Naive B cell (primary cell): ENCODE measurements around the gene SH3PXD2A. TPM values are rescaled to one million over a fixed set of nuclear protein-coding genes. Genes with fewer than 3 reads are reported as not detected.

ENCODE experiments used
- ATAC-seq, 2 donors: fragments of 150-1000 bp; cut with Tn5 transposase; 2 replicates each; pipeline ENCODE4 v1.10.0; 2021; ENCODE audit warnings: low read depth in 2 of 2, mild to moderate bottlenecking in 2 of 2, moderate library complexity in 2 of 2
- DNase-seq: peaks from one replicate; pipeline ENCODE4 v3.0.0; 2022
- H3K27ac Mint-ChIP-seq, 6 donors: one replicate each; pipeline ENCODE4 v1.8.0; 2020 to 2022; ENCODE audit warnings: mild to moderate bottlenecking in 6 of 6, mixed read lengths in 6 of 6, moderate library complexity in 5 of 6, inconsistent platforms in 2 of 6
- H3K27me3 Mint-ChIP-seq, 3 donors: one replicate each; pipeline ENCODE4 v1.8.0; 2021 to 2022; ENCODE audit warnings: mixed read lengths in 3 of 3, mild to moderate bottlenecking in 1 of 3
- H3K36me3 Mint-ChIP-seq, 2 donors: one replicate each; pipeline ENCODE4 v1.8.0; 2020 to 2022; ENCODE audit warnings: mixed read lengths in 2 of 2, inconsistent platforms in 1 of 2, mild to moderate bottlenecking in 1 of 2
- H3K4me1 Mint-ChIP-seq, 3 donors: one replicate each; pipeline ENCODE4 v1.8.0; 2020 to 2022; ENCODE audit warnings: mixed read lengths in 3 of 3, inconsistent platforms in 1 of 3, mild to moderate bottlenecking in 1 of 3, moderate library complexity in 1 of 3
- H3K4me3 Mint-ChIP-seq, 8 donors: one replicate each; pipeline ENCODE4 v1.8.0; 2020 to 2022; ENCODE audit warnings: mild to moderate bottlenecking in 8 of 8, mixed read lengths in 8 of 8, moderate library complexity in 8 of 8, inconsistent platforms in 2 of 8
- H3K9me3 Mint-ChIP-seq, 7 donors: one replicate each; pipeline ENCODE4 v1.8.0; 2020 to 2022; ENCODE audit warnings: mixed read lengths in 7 of 7, mild to moderate bottlenecking in 5 of 7, inconsistent platforms in 2 of 7, moderate library complexity in 1 of 7
- polyA plus RNA-seq, 6 donors: library from polyadenylated mRNA; unstranded; fragments of 300-500 nt; fragmentation: Illumina TruSeq; gene quantifications; one replicate each; pipeline ENCODE4 v1.2.3, GENCODE V29; 2021; ENCODE audit warnings: low read depth in 6 of 6

SH3PXD2A gene
- polyA plus RNA-seq, 6 donors from 2014 or later, result 0.47 to 1.4 (median 0.72) TPM; not detected in 1

- ATAC-seq (no peak), DNase-seq (no peak)
- Mint-ChIP-seq H3K4me3 (peak overlapping the region in 2 of 8 donors; percentile 20 to 50), H3K4me1 (peaks cover 18 to 29% (median 20%) of the 10 kb centered on the region in 3 donors), H3K36me3 (no peaks in the 10 kb centered on the region), H3K9me3 (no peaks in the 10 kb centered on the region), H3K27me3 (no peaks in the 10 kb centered on the region), H3K27ac (peak overlapping the region; percentile 96 to 100 (median 97))
Observed at GRCh38 chr10:103676058-103676785, 179.2 kb downstream of the SH3PXD2A start.

DNA sequence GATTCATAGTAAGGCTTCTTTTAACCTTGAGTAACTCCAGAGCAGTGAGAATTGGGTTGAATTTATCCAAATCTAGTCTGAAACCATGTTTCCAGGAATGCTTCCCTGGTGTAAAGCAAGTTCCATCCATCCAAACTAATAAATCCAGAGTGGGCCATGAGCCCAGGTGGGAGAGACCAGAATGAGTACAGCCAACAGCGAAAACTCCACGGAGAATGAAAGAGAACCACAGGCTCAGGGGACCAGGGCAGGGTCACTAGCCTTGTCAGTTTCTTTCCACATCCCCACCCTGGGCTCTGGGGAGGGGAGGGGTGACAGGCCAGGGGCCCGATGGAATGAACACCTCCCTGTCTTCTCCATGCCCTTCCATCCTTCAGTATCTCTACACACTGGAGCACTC is 181.8 kb downstream of the SH3PXD2A start:
- no peaks in the 10 kb centered on the region for H3K27me3 Mint-ChIP-seq
- ATAC-seq, result no peak
- H3K36me3 Mint-ChIP-seq, result no peaks in the 10 kb centered on the region
- peak overlapping the region; percentile 54 to 97 (median 78) for H3K27ac Mint-ChIP-seq
- peaks cover 16 to 26% (median 17%) of the 10 kb centered on the region in 3 donors for H3K4me1 Mint-ChIP-seq
- DNase-seq, result no peak
- H3K4me3 Mint-ChIP-seq, result no peak overlapping the region
- H3K9me3 Mint-ChIP-seq, result no peaks in the 10 kb centered on the region

GRCh38 chr10:103672345-103672744 is 183.0 kb downstream of the SH3PXD2A start:
- Mint-ChIP-seq H3K9me3 (no peaks in the 10 kb centered on the region), H3K4me1 (peaks cover 10 to 22% (median 11%) of the 10 kb centered on the region in 3 donors), H3K4me3 (no peak overlapping the region), H3K36me3 (no peaks in the 10 kb centered on the region), H3K27ac (peak overlapping the region in 3 of 6 donors; percentile 43 to 78 (median 56)), H3K27me3 (no peaks in the 10 kb centered on the region)
- no peak for ATAC-seq
- no peak for DNase-seq

DNA sequence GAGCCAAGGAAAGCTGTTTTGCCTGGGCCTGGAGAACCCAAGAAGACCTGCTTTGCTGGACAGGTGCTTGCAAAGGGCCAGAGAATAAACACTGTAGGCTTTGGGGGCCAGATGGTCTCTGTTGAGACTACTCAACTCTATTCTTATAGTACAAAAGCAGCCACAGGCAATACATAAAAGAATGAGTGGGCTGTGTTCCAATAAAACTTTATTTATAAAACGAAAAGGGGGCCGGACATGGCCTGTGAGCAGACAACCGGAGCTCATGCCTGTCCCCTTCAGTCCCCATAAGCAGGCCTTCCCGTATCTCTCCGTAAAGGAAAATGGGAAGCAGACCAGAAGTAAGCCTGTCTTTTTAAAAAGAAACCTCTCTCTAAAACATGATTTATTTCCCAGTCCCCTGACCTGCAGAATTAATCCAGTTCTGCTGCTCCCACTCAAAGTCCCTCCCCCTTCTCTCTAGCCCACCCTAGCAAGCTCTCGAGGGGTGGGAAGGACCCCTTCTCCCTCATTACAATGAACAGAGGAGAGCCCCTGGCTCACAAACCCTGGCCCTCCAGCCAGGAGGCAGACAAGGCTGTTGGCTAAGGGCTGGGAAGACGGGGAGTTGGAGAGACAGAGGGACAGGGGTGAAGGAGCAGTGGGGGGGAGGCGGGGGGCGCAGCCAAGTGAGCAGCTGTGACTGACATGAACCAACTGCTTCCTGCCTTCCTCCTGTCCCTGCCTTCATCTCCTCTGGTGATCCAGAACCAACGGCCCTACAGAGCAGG is 184.1 kb downstream of the SH3PXD2A start:
- peak overlapping the region in 2 of 6 donors; percentile 43 to 44 for H3K27ac Mint-ChIP-seq
- DNase-seq (no peak), ATAC-seq (no peak)
- no peaks in the 10 kb centered on the region for H3K9me3 Mint-ChIP-seq
- H3K27me3 Mint-ChIP-seq, result no peaks in the 10 kb centered on the region
- peaks cover 10 to 22% (median 12%) of the 10 kb centered on the region in 3 donors for H3K4me1 Mint-ChIP-seq
- H3K4me3 Mint-ChIP-seq, result peak overlapping the region in 1 of 8 donors; percentile 21
- no peaks in the 10 kb centered on the region for H3K36me3 Mint-ChIP-seq

DNA sequence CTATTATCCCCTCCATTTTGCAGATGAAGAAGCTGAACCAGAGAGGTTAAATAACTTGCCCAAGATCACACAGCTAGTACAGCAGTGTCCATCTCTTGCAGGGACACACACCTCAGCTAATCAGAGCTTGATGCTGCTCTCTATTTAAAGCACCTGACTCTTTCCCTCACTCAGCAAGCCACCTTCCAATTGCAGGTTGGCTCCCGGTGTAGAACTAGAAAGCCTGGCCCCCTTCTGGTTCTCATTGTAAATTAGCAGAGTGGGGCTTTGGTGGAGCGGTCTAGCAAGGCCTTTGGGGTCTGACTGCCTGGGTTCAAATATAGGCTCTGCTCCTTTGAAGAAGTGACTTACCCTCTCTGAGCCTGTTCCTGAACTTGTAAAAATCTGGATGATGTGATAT is 185.4 kb downstream of the SH3PXD2A start:
- Mint-ChIP-seq H3K27ac (peak overlapping the region in 2 of 6 donors; percentile 30 to 69), H3K4me1 (peaks cover 10 to 22% (median 19%) of the 10 kb centered on the region in 3 donors), H3K9me3 (no peaks in the 10 kb centered on the region), H3K36me3 (no peaks in the 10 kb centered on the region), H3K4me3 (peak overlapping the region in 1 of 8 donors; percentile 12), H3K27me3 (no peaks in the 10 kb centered on the region)
- DNase-seq (no peak), ATAC-seq (no peak)

- H3K27me3 Mint-ChIP-seq, result no peaks in the 10 kb centered on the region
- H3K27ac Mint-ChIP-seq, result peak overlapping the region in 3 of 6 donors; percentile 5 to 69 (median 69)
- peaks cover 10 to 24% (median 21%) of the 10 kb centered on the region in 3 donors for H3K4me1 Mint-ChIP-seq
- peak overlapping the region in 5 of 8 donors; percentile 25 to 85 (median 80) for H3K4me3 Mint-ChIP-seq
- no peak for ATAC-seq
- no peaks in the 10 kb centered on the region for H3K36me3 Mint-ChIP-seq
- H3K9me3 Mint-ChIP-seq, result no peaks in the 10 kb centered on the region
- no peak for DNase-seq
Observed at GRCh38 chr10:103669243-103669929, 186.0 kb downstream of the SH3PXD2A start.

GRCh38 chr10:103668351-103669242 is 186.8 kb downstream of the SH3PXD2A start:
- Mint-ChIP-seq H3K27ac (peak overlapping the region; percentile 3 to 92 (median 50)), H3K27me3 (no peaks in the 10 kb centered on the region), H3K36me3 (no peaks in the 10 kb centered on the region), H3K4me3 (peak overlapping the region; percentile 47 to 85 (median 80)), H3K4me1 (peaks cover 10 to 24% (median 21%) of the 10 kb centered on the region in 3 donors), H3K9me3 (no peaks in the 10 kb centered on the region)
- ATAC-seq (peak; percentile 40 to 41), DNase-seq (no peak)

GRCh38 chr10:103667356-103667755 is 188.0 kb downstream of the SH3PXD2A start:
- no peak overlapping the region for H3K4me3 Mint-ChIP-seq
- H3K9me3 Mint-ChIP-seq, result no peaks in the 10 kb centered on the region
- no peaks in the 10 kb centered on the region for H3K36me3 Mint-ChIP-seq
- no peak for ATAC-seq
- H3K4me1 Mint-ChIP-seq, result peaks cover 10 to 33% (median 21%) of the 10 kb centered on the region in 3 donors
- no peak for DNase-seq
- no peaks in the 10 kb centered on the region for H3K27me3 Mint-ChIP-seq
- H3K27ac Mint-ChIP-seq, result peak overlapping the region in 4 of 6 donors; percentile 15 to 62 (median 52)

DNA sequence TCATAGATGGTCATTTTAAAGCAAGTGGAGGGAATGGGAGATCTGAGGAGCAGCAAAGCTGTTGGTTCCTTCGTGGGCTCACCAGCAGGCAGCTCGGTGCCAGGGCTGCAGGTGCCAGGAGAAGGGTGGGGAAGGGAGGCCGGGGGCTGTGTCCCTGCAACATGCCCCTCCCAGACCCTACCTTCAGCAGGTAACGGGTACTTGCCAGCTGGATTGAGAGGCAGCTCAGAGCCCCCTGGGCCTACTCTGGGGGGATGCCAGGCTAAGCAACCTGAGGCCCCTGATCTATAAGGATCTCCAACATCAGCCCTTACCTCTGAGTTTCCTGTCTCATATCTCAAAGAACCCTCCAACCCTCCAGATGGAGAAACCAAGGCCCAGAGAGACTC is 188.6 kb downstream of the SH3PXD2A start:
- no peak for ATAC-seq
- H3K4me1 Mint-ChIP-seq, result peaks cover 10 to 37% (median 21%) of the 10 kb centered on the region in 3 donors
- peak overlapping the region in 1 of 6 donors; percentile 6 for H3K27ac Mint-ChIP-seq
- DNase-seq, result no peak
- H3K4me3 Mint-ChIP-seq, result no peak overlapping the region
- no peaks in the 10 kb centered on the region for H3K36me3 Mint-ChIP-seq
- no peaks in the 10 kb centered on the region for H3K9me3 Mint-ChIP-seq
- H3K27me3 Mint-ChIP-seq, result no peaks in the 10 kb centered on the region

GRCh38 chr10:103666087-103666761 is 189.2 kb downstream of the SH3PXD2A start:
- H3K27ac Mint-ChIP-seq, result peak overlapping the region in 2 of 6 donors; percentile 6 to 79
- ATAC-seq (no peak), DNase-seq (no peak)
- H3K27me3 Mint-ChIP-seq, result no peaks in the 10 kb centered on the region
- peaks cover 10 to 37% (median 21%) of the 10 kb centered on the region in 3 donors for H3K4me1 Mint-ChIP-seq
- H3K9me3 Mint-ChIP-seq, result no peaks in the 10 kb centered on the region
- H3K4me3 Mint-ChIP-seq, result peak overlapping the region in 1 of 8 donors; percentile 39
- H3K36me3 Mint-ChIP-seq, result no peaks in the 10 kb centered on the region

DNA sequence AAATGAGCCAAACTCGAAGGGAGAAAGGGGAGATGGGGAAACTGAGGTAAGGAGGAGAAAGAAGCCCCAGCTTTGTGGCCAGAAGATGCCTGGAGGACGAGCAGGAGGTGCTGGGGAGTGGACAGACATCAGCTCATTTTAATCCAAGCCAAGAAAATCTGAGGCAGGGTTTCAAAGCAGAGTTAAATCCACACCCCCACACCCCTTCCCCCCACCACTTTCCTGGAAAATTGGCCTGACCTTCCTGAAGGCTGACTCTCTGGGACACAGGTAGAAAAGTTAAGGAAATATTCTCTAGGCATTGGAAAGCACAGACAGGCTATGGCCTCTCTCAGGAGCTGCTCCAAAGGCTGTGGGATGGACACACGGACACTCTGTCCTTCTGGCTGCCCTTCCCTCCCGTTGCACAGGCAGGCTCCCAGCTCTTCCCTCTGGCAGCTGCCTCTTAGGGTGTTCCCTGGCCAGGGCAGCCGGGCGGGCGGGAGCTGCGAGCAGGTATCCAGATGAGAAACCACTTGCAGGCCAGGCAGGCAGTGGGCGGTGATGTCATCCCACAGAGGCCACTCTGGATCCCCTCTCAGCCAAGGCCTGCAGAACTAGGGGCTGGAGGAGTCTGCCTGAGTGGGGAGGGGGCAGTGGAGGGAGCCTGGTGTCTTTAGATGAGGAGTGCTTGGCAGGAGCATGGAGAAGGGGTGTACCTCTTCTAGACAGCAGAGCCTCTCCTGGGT is 190.1 kb downstream of the SH3PXD2A start:
- Mint-ChIP-seq H3K9me3 (no peaks in the 10 kb centered on the region), H3K4me3 (no peak overlapping the region), H3K36me3 (no peaks in the 10 kb centered on the region), H3K4me1 (peaks cover 16 to 37% (median 21%) of the 10 kb centered on the region in 3 donors), H3K27me3 (no peaks in the 10 kb centered on the region), H3K27ac (peak overlapping the region in 1 of 6 donors; percentile 40)
- no peak for ATAC-seq
- DNase-seq, result no peak
